NOMO-1 (cell line): Measurements from ENCODE around the gene CACNA1E.

Experiments used
- DNase-seq, 2 experiments: peaks; one replicate each; lab custom pipeline; 2025; ENCODE audit not compliant: unreplicated experiment in 2 of 2; lab: John Stamatoyannopoulos, UW

The CACNA1E gene

GRCh38 chr1:181483285-181484195, at the start of gene CACNA1E:
TSS of gene CACNA1E (plus strand) at chr1:181483517. CDS start at chr1:181483745, 228 bp downstream.
- no peak for DNase-seq

DNA sequence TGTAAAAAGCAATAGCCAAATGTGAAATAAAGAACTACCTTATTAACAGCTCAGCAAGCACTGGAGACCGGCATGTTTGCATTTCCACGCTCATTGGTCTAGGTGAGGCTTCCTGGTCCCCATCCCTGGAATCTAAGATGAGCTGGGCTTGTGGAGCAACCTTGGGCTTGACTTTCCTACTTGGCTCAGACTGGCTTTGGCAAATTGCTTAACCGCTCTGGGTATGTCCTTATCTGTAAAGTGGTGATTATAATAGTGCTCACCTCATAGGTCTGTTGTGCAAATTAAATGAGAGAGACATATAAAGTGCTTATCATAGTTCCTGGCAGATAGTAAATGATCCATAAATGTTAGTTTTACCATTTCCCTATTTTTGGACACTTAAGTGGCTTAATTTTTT, 49.4 kb upstream of the CACNA1E start:
- no peak for DNase-seq

DNA sequence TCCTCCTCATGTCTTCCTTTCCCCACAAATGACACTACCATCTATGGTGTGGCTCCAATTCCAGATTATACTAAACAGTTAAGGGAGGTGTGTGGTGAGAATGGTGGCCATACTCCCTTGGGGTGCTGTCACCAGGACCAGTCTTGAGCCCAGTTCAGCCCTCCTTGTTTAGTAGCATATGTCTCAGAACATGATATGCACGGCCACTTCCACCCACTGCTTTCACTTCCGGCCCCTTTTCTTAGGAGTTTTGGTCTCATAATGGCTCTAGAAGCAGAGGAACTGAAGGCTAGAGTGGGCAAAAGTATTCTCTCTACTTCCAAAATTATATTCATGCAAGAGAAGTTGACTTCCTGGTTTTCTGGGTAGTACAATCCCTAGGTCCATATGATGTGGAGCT, 45.3 kb upstream of the CACNA1E start:
- no peak for DNase-seq

- DNase-seq, result no peak
Measured at GRCh38 chr1:181440510-181440909, 42.8 kb upstream of the CACNA1E start.

DNA sequence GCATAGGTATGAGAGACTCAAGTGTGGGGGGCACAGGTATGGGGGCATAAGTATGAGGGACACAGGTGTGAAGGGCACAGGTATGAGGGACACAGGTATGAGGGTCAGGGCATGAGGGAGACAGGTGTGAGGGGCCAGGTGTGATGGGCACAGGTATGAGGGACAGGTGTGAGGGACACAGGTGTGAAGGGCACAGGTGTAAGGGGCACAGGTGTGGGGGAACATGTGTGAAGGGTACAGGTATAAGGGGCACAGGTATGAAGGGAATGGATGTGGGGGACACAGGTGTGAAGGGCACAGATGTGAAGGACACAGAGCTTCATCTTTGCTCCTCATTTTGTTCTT, 41.2 kb upstream of the CACNA1E start:
- DNase-seq, result no peak

- no peak for DNase-seq
Measured at GRCh38 chr1:181443231-181443853, 40.0 kb upstream of the CACNA1E start.

DNA sequence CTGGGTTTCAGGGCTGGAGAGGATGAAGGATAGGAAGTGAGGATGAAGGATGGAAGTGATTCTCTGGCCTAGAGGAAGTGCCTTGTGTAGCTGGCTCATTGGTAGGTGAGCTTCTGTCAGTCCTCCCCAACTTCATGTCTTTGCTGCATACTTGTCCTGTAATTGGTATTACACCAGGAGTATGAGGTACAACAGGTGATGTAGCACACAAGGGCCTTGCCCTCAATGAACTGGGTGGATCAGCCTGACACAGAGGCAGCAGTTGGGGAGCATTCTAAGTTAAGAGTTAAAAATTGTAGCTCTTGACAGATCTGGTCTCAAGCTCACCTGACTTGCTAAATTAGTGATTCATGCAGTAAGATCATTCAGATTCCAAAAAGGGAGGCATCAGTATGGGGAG, 37.9 kb upstream of the CACNA1E start:
- DNase-seq, result no peak

- no peak for DNase-seq
Measured at GRCh38 chr1:181448461-181448860, 34.9 kb upstream of the CACNA1E start.

GRCh38 chr1:181451661-181452230, 31.6 kb upstream of the CACNA1E start:
- no peak for DNase-seq

- no peak for DNase-seq
Measured at GRCh38 chr1:181452746-181453145, 30.6 kb upstream of the CACNA1E start.

GRCh38 chr1:181453541-181454201, 29.6 kb upstream of the CACNA1E start:
- DNase-seq, result no peak

GRCh38 chr1:181456551-181456950, 26.8 kb upstream of the CACNA1E start:
- no peak for DNase-seq

DNA sequence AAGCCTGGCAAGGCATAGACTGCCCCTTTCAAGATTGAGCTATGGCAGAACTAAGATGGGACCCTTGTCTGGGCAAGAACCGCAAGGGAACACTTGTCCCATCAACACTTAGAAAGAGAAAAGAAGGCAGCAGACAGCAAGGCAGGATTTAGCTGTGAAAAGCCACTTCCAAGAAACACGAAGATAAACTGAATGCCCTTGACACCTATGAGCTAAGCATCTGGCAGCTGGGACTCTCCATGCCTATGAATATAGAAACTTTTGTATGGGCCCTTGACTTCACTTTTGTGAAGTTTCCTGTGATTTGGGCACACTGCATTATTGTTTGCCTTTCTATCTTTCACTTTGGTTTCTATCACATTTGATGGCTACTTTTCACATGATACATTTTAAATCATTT, 24.9 kb upstream of the CACNA1E start:
- no peak for DNase-seq

DNA sequence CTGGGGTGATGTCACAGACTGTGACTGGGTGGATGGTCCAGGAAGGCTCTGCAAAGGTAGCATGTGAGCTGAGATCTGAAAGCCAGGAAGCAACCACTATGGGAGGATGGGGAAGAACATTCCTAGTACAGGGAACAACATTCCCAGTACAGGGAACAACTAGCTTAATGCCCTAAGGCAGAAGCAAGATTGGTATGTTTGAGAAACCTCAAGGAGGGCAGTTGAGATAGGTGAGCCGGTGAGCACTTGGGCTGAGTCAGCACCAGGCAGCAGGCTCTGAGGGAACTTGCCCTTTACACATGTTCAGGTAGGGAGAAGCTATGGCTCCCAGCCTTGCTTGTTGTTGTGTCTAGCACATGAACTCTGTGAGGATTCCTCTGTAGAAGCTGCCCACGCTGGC, 24.2 kb upstream of the CACNA1E start:
- no peak for DNase-seq

DNA sequence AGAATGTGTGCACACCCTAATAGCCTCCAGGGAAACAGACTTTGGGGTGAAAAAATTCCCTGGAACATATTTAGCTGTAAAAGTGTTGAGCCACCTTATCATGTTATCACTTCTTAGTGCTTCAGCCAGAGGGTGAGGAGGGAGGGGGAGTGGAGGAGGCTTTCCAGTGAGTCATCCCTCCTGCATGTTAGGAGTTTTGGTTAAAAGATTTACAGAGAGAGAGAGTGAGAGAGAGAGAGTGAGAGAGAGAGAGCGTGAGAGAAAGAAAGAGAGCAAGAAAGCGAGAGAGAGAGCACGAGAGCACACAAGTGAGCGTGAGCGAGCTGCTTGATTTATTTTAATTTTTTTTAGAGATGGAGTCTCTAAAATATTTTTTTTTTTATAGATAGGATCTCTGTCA, 13.5 kb upstream of the CACNA1E start:
- DNase-seq, result no peak

DNA sequence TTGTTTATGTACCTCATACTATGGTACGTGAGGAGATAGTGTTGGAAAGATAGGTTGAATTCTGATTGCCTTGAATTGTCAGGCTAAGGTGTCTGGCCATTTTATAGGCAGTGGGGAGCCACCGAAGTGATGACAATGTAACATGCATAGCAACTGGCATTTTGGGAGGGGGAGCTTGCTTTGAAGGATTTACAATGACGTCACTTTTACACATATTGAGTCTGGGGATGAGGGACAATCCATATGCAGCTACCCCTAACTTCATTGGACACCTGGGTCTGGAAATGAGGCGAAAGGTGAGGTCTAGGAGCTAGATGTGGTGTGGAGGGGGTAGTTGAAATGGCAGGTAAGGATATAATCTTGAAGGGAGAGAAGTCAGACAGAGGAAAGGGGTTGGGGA, 7.7 kb upstream of the CACNA1E start:
- no peak for DNase-seq

- no peak for DNase-seq
Measured at GRCh38 chr1:181476581-181476980, 6.7 kb upstream of the CACNA1E start.

DNA sequence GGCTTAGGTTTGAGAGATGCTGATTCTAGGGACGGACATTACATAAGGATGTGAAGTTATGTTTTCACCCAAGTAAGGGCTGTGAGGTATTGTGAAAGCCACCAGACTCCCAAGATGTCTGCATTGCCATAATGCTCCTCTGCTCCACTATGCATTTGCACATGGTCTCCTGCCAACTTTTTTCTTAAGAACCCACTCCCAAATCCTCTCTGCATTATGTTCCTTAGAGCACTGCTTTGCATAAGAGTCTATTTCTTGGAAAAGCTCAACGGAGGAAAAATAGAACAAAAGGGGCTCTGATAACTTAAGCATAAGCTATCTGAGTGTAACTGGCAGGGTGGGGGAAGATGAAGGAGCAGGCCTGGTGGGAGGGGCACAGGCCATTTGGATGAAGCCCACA, 5.0 kb upstream of the CACNA1E start:
- DNase-seq, result no peak

DNA sequence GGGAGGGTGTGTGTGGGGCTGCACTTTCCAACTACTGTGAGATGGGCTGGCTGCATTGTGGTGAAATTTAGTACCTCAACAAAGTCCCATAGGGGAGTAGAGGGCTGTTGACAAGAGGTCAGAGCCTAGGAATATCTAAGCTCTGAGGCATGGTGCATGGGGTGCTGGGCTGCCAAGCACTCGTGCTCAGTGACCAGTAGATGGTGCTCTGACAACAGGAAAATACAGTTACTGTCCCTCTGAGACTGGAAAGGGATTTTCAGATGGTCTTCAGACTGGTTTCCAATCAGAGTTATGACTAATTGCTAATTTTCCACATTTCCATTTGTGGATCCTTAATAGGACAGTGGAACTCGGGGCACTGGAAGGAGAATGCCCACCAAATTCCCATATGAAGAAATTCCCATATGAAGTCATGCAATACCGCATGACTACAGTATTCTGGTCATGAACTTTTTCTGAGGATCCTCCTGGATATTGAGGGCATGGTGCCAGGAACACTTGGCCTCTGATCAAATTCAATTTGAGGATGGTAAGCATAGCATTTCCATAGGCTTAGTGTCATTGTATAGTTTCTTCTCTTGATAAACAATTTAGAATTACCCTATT, 4.1 kb upstream of the CACNA1E start:
- peak; percentile 12 to 64 for DNase-seq

DNA sequence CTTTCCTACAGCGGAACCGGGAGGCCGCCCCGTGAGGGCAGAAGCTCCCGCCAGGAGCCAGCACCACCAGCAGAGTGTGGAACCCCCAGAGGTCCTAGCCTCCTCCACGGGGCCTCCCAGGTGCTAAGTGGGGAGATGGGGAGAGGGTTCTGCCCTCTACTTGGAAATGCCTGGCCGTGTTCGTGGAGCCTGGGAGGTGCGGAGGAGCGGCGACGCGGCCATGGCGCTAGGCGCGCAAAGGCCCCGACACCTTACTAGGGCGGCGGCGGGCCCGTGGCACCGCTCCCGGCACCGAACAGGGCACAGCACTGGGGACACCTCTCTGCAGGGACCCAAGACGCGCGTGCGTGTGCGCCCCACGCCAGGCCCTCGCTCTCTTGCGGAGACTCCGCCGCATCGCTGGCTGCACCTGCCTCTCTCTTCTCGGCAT, 1.3 kb upstream of the CACNA1E start:
- DNase-seq, result no peak
